Fibroblast of skin of left quadriceps (primary cell): ENCODE data around the gene GRIP2.
"Not testable (repeated sequence)": the region's sequence is repeated elsewhere in the genome, so short reads cannot be mapped to it uniquely, and the experiment has no call there.

ENCODE experiments used
- DNase-seq, 2 experiments: peaks; one replicate each; pipeline ENCODE4 v3.0.0-alpha.2; 2013; ENCODE audit warnings: low read depth in 2 of 2

The GRIP2 gene

DNA sequence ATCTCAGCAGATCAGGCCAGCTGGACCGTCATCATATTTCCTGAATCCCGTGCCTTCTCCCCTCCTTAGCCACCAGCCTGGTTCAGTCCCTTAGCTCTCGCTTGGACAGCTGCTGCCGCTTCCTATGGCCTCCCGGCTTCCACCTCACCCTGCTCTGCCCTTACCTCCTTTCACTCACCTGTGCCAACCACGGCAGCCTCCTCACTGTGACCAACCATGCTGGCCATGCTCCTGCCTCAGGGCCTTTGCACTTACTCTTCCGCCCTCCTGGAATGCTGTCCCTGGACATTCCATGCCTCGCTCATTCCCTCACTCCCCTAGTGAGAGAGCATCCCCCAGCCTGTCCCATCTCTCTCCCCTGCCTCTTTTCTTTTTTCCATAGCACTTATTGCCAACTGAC lies 19.2 kb downstream of the GRIP2 start:
- DNase-seq = no peak

DNA sequence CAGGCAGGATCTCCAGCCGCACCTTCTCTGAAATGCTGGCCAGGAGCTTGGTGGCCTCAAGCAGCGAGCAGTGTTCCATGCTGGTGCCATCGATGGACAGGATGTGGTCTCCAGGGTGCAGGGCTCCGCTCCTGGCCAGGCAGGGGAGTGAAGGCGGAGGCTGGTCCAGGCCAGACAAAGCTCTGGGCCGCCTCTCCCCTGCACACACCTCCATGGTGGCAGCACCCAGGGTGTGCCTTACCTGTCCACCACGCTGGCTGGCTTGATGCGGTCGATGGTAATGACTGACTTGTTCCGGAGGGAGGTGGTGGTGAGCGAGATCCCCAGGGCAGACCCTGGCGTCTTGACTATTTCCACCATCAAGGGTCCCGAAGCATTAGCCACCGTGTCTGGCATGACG lies 20.0 kb downstream of the GRIP2 start:
- DNase-seq = no peak

DNA sequence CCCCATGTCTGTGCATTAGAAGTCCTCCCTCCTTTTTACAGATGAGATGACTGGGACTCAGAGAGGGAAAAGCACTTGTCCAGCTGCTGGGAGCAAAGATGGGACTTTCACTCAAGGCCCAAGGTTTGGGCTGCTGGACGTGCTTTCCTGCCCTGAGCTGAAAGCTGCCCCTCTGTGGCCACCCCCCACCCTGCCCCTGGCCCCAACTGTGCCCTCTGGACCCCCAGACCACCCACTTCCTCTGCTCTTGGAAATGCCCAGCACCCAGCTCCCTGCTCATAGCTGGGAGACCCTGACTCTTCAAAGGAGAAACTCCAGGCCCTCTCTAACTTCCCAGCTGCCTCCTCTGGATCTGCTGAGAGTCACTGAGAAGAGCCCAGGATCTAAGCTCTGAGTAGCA lies 20.7 kb downstream of the GRIP2 start:
- no peak for DNase-seq

GRCh38 chr3:14518893-14519292 lies 21.2 kb downstream of the GRIP2 start:
- no peak for DNase-seq

GRCh38 chr3:14518432-14518802 lies 21.7 kb downstream of the GRIP2 start:
- DNase-seq = no peak

DNA sequence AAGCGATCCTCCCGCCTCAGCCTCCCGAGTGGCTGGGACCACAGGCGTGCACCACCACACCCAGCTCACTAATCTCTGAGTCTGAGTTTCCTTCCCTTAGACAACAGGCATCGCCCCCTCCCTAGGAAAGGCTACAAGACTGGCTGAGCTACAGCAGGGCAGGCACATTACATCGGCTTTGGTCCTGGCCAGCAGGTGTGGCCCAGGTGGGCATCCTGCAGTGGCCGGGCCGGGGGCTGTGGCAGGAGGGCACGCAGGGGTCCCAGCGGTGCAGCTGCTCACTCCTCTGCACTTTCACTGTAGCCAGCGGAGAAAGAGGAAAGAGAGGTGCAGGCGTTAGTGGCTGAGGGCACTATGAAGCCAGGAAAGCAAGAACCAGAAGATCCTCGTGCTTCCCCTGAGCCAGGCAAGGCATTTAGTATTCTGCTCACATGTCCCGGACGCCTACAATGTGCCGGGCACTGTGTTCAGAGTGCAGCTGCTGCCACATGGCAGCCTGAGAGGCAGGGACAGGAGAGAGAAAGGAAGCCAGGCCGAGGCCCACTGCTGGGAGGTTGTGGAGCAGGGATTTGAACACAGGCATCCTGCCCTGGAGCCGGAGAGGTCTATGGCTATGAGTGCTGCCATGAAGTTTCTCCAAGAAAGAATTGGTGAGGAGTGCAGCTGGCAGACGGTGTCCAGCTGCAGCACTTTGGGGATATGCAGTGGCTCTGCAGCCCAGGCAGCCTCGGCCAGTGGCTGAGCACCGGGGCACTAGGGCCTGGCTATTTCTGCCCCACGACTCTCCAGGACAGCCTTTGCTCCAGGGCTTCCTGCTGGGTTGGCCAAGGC lies 22.3 kb downstream of the GRIP2 start:
- no peak for DNase-seq

GRCh38 chr3:14516738-14517345 lies 23.3 kb downstream of the GRIP2 start:
- DNase-seq = no peak

GRCh38 chr3:14515526-14515925 lies 24.6 kb downstream of the GRIP2 start:
- DNase-seq = not testable (repeated sequence)

GRCh38 chr3:14514323-14514720 lies 25.8 kb downstream of the GRIP2 start:
- no peak for DNase-seq

DNA sequence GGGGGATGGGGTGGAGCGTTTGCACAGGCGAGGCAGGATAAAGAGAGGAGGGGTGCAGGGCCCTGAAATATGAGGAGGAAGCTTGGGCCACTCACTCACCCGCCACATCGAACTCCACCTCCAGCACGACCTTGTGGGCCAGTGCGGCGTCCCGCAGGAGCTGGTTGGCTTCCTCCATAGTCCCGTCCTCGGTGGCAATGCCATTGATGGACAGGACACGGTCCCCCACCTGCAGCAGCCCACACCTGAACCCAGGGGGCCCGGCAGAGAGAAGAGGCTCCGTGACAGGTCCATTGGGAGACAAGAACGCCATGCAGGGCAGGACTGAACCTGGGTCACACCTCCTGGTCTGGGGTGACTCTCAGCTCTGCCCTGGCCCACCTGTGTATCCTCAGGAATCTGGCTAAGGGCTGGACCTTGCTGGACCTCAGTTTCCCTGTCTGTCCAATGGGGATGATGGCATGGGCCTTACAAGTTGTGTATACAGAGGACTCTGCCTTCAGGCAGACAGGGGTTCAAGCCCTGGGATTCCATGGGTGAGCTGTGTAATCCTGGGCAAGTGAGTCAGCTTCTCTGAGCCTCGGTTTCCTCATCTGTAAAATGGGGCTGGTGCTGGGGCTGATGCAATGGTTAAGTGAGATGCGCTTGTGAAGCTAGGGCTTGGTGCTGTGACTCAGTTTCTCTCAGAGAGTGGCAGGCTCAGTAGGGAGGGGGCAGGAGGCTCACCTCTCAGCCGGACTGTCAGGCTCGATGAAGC lies 26.4 kb downstream of the GRIP2 start:
- DNase-seq = no peak

DNA sequence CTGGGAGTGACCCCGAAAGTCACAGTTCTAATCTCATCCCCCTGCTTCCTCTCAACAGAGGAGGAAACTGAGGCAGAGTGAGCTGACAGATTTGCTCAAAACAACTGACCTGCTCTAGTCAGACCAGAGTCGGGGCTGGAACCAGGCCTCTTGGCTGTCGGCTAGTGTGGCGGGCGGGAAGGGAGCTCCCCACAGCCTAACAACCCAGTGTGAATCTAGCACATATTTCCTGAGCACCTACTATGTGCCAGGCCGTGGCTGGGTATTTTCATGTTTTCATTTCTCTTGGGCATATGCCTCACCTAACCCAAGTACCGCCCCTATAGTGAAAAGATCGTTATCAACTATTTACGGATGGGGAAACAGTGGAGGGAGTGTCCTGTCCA lies 27.2 kb downstream of the GRIP2 start:
- no peak for DNase-seq

DNA sequence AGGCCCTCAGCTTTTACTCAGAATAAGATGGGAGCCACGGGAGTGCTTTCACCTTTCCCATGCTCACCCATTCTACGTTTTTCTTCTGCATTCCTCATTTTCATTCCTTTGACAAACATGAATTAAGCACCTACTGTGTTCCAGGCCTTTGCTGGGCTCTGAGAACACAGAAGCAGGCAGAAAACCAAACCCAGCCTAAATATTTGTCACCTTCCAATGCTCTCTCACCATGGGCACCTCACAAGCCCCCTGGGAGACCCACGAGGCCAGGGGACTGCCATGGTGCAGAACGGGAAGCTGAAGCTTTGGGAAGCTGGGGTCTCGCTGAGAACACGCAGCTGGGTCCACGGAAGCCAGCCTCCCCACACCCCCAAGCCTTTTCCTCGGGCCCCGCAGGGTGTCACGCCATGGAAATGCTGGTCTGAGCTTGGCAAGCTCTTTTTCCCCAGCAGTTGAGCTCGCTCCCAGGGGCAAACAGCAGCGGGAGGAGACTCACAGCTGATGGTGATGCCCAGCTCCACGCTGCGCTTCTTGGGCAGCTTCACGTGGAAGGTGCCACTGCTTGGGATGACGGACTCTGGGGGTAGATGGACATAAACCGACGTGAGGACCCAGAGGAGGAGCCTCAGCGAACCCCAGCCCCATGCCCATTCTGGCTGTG lies 27.7 kb downstream of the GRIP2 start:
- DNase-seq = no peak

- no peak for DNase-seq
Observed at GRCh38 chr3:14511623-14512280, 28.4 kb downstream of the GRIP2 start.

DNA sequence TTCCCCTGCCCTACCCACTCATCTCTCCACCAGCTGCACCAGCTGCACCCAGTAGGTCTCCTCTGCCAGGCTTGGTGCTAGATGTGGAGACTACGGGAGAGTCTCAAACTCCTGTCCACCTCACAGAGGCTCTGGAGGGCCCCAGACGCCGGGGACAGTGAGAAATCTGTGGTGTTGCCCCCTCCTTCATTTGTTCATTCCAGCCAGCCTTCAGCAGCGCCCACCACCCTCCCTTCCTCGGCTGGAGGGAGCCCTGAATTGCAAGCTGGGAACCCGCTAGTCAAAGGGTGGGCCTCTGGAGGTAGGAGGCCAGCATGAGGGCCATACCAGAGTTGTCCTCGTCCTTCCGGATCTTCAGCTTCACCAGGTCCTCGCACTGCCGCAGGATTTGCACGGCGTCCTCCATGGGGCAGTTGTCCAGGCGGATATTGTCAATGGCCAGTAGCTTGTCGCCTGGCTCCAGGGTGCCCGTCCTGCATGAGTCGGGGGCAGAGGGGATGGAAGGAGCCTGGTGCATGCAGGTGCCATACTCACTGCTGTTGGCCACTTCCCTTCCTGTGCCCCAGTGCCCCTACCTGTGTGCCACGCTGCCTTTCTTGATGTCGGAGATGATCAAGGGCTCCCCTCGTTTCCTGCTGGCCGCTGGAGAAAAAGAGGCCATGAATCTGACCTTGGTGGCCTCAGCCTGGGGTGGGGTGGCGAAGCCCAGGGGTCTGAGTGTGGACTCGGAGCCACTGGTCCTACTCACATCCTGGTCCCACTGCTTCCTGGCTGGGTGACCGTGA lies 29.1 kb downstream of the GRIP2 start:
- no peak for DNase-seq

DNA sequence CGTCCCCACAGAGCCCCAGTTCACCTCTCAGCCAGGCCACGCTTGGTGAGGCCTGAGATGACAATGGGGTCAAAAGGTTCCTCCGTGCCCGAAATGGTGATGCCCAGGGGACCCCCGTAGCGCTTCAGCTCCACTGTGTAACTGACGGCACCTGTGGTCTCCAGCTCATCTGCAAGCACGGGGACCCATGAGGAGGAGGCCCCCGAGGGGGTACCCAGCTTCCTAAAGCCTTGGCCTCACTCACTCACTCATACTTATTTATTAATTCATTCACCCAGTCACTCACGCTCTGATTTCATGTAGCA lies 30.4 kb downstream of the GRIP2 start:
- DNase-seq = no peak

- DNase-seq = peak in 1 of 2 experiments; percentile 3
Observed at GRCh38 chr3:14508966-14509795, 31.0 kb downstream of the GRIP2 start.

DNA sequence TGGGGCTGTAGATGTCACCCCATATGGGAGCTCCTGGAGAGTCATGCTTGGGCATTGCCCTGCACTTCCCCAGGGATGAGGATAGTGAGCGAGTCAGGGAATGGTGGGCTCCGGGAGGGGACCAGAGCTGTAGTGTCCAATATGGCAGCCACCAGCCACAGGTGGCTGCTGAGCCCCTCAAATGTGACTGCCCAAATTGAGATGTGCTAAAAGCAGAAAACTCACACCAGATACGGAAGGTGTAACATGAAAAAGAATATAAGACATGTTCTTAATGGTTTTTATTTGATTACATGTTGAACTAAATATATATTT lies 31.7 kb downstream of the GRIP2 start:
- DNase-seq = no peak

GRCh38 chr3:14507757-14508504 lies 32.2 kb downstream of the GRIP2 start:
- DNase-seq = no peak

GRCh38 chr3:14507305-14507741 lies 32.8 kb downstream of the GRIP2 start:
- no peak for DNase-seq
